T-cell (primary cell): ENCODE measurements around the gene ODAD3. TPM values are rescaled to one million over a fixed set of nuclear protein-coding genes. Genes with fewer than 3 reads are reported as not detected.

Source experiments
- ATAC-seq, 4 experiments: fragments of 200-7000 bp in 3 of 4; fragments of 150-1000 bp in 1 of 4; cut with Tn5 transposase; replicated peaks in 1 of 4; 1 replicate in 3 of 4; 2 replicates in 1 of 4; pipeline ENCODE4 v1.10.0; 2021; ENCODE audit warnings: moderate library complexity in 3 of 4, mild to moderate bottlenecking in 2 of 4, moderate number of reproducible peaks in 1 of 4
- CTCF ChIA-PET, 2 donors: fragments of 300-600 bp; sonication (Branson Sonifier 250); formaldehyde crosslinking; loops; one replicate each; lab custom pipeline; 2022; ENCODE audit warnings: antibody characterized with exemption in 2 of 2; lab: Charles Lee
- POLR2A ChIA-PET, 2 donors: fragments of 300-600 bp; sonication (Branson Sonifier 250); formaldehyde crosslinking; loops; one replicate each; lab custom pipeline; 2022; ENCODE audit warnings: antibody characterized with exemption in 2 of 2; lab: Charles Lee
- DNase-seq, 35 experiments: peaks; one replicate each; pipeline versions ENCODE4 v3.0.0 to v3.0.0-alpha.2; 2013 to 2023
- H3K27ac ChIP-seq: one replicate; pipeline ENCODE4 v1.5.1; 2013; ENCODE audit warnings: low read length
- H3K27me3 ChIP-seq, 2 experiments: replicated peaks in 1 of 2; 1 replicate in 1 of 2; 2 replicates in 1 of 2; pipeline versions ENCODE4 v1.6.1 to v1.7.0; 2013; ENCODE audit warnings: low read length in 1 of 2, mixed read lengths in 1 of 2; ENCODE audit not compliant: control insufficient read depth in 2 of 2, insufficient read depth in 2 of 2; ENCODE audit errors: extremely low read depth in 1 of 2
- H3K36me3 ChIP-seq, 2 donors: 1 replicate in 1 of 2; 2 replicates in 1 of 2; pipeline versions ENCODE4 v1.6.1 to v1.7.0; 2013; ENCODE audit warnings: low read length in 1 of 2; ENCODE audit not compliant: control insufficient read depth in 2 of 2, insufficient read depth in 1 of 2; ENCODE audit errors: extremely low read depth in 1 of 2
- H3K4me1 ChIP-seq, 2 experiments: 1 replicate in 1 of 2; 2 replicates in 1 of 2; pipeline versions ENCODE4 v1.6.1 to v1.7.0; 2013; ENCODE audit warnings: low read length in 2 of 2, mixed read lengths in 1 of 2; ENCODE audit not compliant: insufficient read depth in 2 of 2, control insufficient read depth in 1 of 2; ENCODE audit errors: extremely low read depth in 1 of 2
- H3K4me3 ChIP-seq, 2 donors: 1 replicate in 1 of 2; 2 replicates in 1 of 2; pipeline versions ENCODE4 v1.5.1 to v1.7.0; 2013; ENCODE audit warnings: mild to moderate bottlenecking in 2 of 2, low read length in 1 of 2, moderate library complexity in 1 of 2; ENCODE audit not compliant: control insufficient read depth in 1 of 2; ENCODE audit errors: extremely low read depth in 1 of 2
- H3K9me3 ChIP-seq: 2 replicates; pipeline ENCODE4 v1.7.0; 2013
- H3K27ac Mint-ChIP-seq, 2 donors: one replicate each; pipeline ENCODE4 v1.8.0; 2020 to 2021; ENCODE audit warnings: mild to moderate bottlenecking in 2 of 2, mixed read lengths in 2 of 2
- H3K27me3 Mint-ChIP-seq, 2 donors: one replicate each; pipeline ENCODE4 v1.8.0; 2021 to 2022; ENCODE audit warnings: mixed read lengths in 2 of 2
- H3K36me3 Mint-ChIP-seq: one replicate; pipeline ENCODE4 v1.8.0; 2021; ENCODE audit warnings: mixed read lengths
- H3K4me1 Mint-ChIP-seq, 3 donors: one replicate each; pipeline ENCODE4 v1.8.0; 2020 to 2022; ENCODE audit warnings: mixed read lengths in 3 of 3, mild to moderate bottlenecking in 1 of 3
- H3K4me3 Mint-ChIP-seq, 3 donors: one replicate each; pipeline ENCODE4 v1.8.0; 2020 to 2022; ENCODE audit warnings: mild to moderate bottlenecking in 3 of 3, mixed read lengths in 3 of 3, moderate library complexity in 3 of 3
- H3K9me3 Mint-ChIP-seq, 3 donors: one replicate each; pipeline ENCODE4 v1.8.0; 2020 to 2022; ENCODE audit warnings: mixed read lengths in 3 of 3
- WGBS: methylation state at CpG from one replicate; pipeline ENCODE4 v1.1.5; 2013; ENCODE audit warnings: missing lambda C conversion rate; ENCODE audit not compliant: insufficient coverage; 5-methylcytosine and 5-hydroxymethylcytosine counted together
- total RNA-seq, 35 experiments: library from RNA in 6 of 35; stranded (reverse) in 6 of 35; fragments of 120-200 nt in 1 of 35; gene quantifications; one replicate each; pipeline versions ENCODE4 v1.2.1 to v1.2.4 and lab custom pipeline; 2013 to 2026

The ODAD3 gene
- total RNA-seq, 5 donors from 2014 or later (not counting 1 experiment from before 2014, with no cell fraction given) = 0.20 TPM; not detected in 4

DNA sequence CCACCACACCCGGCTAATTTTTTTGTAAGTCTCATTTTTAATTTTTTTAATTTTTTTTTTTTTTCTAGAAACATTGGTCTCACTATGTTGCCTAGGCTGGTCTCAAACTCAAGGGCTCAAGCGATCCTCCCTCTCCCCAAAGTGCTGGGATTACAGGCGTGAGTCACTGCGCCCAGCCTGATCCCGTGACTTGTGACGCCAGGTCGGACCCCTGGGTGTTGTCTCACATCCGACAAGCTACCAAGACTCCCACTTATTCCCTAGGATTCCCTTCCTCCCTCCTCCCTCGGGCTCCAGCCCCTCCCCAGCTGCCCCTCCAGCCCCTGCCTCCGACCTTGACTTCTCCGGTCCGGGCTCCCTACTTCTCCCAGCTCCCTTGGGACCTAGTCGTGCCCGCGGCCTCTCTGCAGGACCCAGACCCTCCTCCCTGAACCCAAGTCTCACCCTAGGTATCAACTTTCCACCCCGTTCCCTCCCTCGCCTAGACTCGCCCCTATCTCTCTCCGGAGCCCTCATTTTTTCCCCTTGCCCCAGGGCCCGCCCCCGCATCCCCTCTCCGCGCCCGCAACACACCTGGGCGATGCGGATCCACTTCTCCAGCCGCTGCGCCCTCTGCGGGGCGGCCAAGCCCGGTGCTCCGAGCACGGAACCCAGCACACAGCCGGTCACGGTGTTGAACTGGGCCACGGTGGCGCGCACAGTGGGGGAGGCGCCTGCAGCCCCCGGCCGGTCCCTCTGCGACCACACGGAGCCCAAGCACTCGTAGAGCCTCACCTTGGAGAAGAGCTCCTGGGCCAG is 28.9 kb downstream of the ODAD3 start:
- Histone ChIP-seq H3K4me3 (no peak overlapping the region), H3K27ac (no peak overlapping the region), H3K9me3 (no peaks in the 10 kb centered on the region), H3K36me3 (no peaks in the 10 kb centered on the region), H3K27me3 (peaks cover 4 to 47% of the 10 kb centered on the region in 2 experiments), H3K4me1 (peaks cover 0 to 7% of the 10 kb centered on the region in 2 experiments)
- no peaks in the 10 kb centered on the region for H3K9me3 Mint-ChIP-seq
- H3K36me3 Mint-ChIP-seq = no peaks in the 10 kb centered on the region
- ATAC-seq (peak; percentile 50 to 76 (median 54)), DNase-seq (peak in 9 of 35 experiments; percentile 10 to 50 (median 34))
- 44% methylated on average over 34 of the region's 44 CpGs for WGBS
- H3K4me1 Mint-ChIP-seq = no peaks in the 10 kb centered on the region
- H3K4me3 Mint-ChIP-seq = no peak overlapping the region
- H3K27ac Mint-ChIP-seq = no peak overlapping the region
- H3K27me3 Mint-ChIP-seq = peaks cover 9 to 21% of the 10 kb centered on the region in 2 donors
- ChIA-PET POLR2A (interaction anchor here in 1 of 2 donors (0.7 kb wide), 1 partner anchor 14 kb away, joined by 3 read pairs; no protein-coding TSS in a partner anchor), CTCF (interaction anchor here (0.6 to 2.7 kb wide), 6 partner anchors 23 to 1827 kb away, joined by 3 to 14 read pairs (median 4); no protein-coding TSS in a partner anchor)

DNA sequence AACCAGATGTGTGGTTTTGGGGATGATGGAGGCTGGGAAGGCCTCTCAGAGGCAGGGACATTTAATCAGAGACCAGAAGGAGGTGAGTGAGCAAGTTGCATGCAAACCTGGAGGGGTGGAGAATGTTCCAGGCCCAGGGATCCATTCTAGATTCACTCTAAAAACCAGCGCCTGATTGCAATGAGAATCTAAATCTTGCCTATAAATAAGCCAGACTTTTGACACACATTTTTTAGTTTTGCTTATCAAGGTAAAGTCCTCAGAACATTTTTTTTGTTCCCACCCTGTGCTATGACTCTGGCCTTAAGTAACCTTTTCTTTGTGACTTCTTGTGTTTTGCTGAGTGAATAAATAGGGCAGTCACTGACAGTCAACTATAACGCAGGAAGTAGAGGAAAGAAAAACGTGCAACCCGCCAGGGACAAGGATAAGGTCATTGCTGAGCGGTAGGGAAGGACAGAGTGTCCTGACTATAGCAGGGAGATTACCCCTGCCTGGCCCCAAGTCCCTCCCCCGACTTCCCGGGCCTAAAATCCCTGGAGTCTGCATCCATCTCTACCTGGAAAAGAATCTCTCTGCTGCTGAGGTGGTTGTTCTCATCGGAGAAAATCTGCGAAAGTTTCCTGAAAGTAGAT is 30.2 kb downstream of the ODAD3 start:
- Histone ChIP-seq H3K4me1 (peaks cover 0 to 7% of the 10 kb centered on the region in 2 experiments), H3K4me3 (no peak overlapping the region), H3K9me3 (no peaks in the 10 kb centered on the region), H3K27me3 (peaks cover 4 to 42% of the 10 kb centered on the region in 2 experiments), H3K27ac (no peak overlapping the region), H3K36me3 (no peaks in the 10 kb centered on the region)
- WGBS = 82% methylated on average over 3 of the region's 9 CpGs
- H3K4me3 Mint-ChIP-seq = no peak overlapping the region
- ATAC-seq = no peak
- no peak overlapping the region for H3K27ac Mint-ChIP-seq
- H3K36me3 Mint-ChIP-seq = no peaks in the 10 kb centered on the region
- no peak for DNase-seq
- H3K27me3 Mint-ChIP-seq = peaks cover 9 to 20% of the 10 kb centered on the region in 2 donors
- H3K9me3 Mint-ChIP-seq = no peaks in the 10 kb centered on the region
- ChIA-PET POLR2A (no interaction called here), CTCF (no interaction called here)
- no peaks in the 10 kb centered on the region for H3K4me1 Mint-ChIP-seq

DNA sequence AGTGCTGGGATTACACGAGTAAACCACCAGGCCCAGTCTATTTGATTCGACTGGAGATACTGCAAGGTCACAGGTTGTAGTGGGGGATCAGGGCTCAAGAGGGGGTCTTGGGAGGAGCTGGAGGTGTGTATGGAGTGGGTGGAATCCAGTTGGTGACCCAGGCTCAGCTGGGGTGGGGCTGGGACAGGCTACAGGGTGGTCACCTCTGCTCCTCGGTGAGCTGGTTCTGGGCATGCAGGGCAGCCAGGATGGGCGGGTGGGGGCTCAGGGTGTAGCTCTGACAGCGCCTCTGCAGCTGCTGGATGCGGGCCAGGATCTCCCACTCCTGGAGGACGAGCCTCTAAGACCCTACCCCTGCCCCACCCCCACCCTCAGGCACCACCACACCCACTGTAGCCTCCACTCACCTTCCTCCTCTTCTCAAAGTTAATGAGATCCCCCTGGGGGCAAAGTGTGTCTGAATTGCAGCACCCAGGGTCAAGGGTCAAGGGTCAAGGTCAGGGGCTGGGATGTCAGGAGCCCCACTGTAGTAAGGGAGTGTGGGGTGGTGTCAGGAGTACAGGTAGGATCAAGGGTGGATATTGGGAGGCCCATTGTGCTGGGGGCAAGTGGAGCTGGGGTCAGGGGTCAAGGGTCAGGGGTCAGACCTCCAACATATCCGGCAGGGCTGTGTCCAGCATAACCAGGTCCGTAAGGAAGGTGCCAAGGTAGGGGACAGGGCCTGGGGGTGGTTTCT is 32.9 kb downstream of the ODAD3 start:
- DNase-seq (no peak), ATAC-seq (no peak)
- Histone ChIP-seq H3K4me3 (no peak overlapping the region), H3K27me3 (peaks cover 0 to 30% of the 10 kb centered on the region in 2 experiments), H3K9me3 (no peaks in the 10 kb centered on the region), H3K4me1 (peaks cover 0 to 7% of the 10 kb centered on the region in 2 experiments), H3K36me3 (no peaks in the 10 kb centered on the region), H3K27ac (no peak overlapping the region)
- Mint-ChIP-seq H3K27me3 (peaks cover under 1 to 7% of the 10 kb centered on the region in 2 donors), H3K4me3 (no peak overlapping the region), H3K9me3 (no peaks in the 10 kb centered on the region), H3K27ac (no peak overlapping the region), H3K4me1 (no peaks in the 10 kb centered on the region), H3K36me3 (no peaks in the 10 kb centered on the region)
- POLR2A ChIA-PET = interaction anchor here in 1 of 2 donors (0.7 kb wide), 2 partner anchors 10 to 1536 kb away, joined by 4 to 6 read pairs; partner anchors contain the start of gene CALR
- WGBS = 65% methylated on average over 6 of the region's 9 CpGs
- CTCF ChIA-PET = no interaction called here

DNA sequence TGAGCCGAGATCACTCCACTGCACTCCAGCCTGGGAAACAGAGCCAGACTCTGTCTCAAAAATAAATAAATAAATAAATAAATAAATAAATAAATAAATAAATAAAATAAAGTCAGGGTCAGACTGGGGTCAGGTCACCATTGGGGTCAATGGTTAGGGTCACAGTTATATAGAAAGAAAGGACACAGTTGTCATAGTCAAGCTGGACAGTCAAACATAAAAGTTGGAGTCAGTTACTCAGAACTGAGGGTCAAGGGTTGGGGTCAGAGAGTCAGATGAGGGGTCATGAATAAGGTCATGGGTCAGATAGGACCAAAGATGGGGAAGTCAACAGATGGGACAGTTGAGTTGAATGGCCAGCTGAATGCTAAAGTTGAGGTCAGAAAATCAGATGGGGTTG is 34.1 kb downstream of the ODAD3 start:
- WGBS = no CpG with 5 or more reads among the region's 1 CpG
- POLR2A ChIA-PET = no interaction called here
- H3K27ac Mint-ChIP-seq = no peak overlapping the region

DNA sequence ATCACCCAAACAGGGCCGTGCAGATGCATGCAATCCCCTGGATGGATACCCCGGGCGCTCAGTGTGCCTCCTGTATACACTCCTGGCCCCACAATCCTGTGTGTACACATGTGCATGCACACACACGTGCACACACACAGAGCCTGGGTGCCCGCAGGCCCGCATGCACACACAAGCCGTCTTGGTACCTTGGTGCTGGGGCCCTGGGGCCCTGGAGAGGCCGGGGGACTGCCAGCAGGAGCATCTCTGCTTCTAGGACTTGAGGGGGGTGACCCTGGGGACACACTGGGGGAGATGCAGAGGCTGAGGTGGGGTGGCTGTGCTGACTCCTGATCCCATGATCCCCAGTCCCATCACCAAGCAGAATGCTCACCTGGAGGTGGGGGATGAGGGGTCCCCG is 35.3 kb downstream of the ODAD3 start:
- Mint-ChIP-seq H3K4me1 (no peaks in the 10 kb centered on the region), H3K4me3 (no peak overlapping the region), H3K36me3 (no peaks in the 10 kb centered on the region), H3K9me3 (no peaks in the 10 kb centered on the region), H3K27ac (no peak overlapping the region), H3K27me3 (peaks cover 6% of the 10 kb centered on the region in 2 donors)
- Histone ChIP-seq H3K27me3 (peaks cover 0 to 14% of the 10 kb centered on the region in 2 experiments), H3K27ac (no peak overlapping the region), H3K4me3 (no peak overlapping the region), H3K9me3 (no peaks in the 10 kb centered on the region), H3K4me1 (no peaks in the 10 kb centered on the region), H3K36me3 (no peaks in the 10 kb centered on the region)
- 83% methylated on average over 1 of the region's 9 CpGs for WGBS
- DNase-seq (no peak), ATAC-seq (no peak)
- ChIA-PET POLR2A (no interaction called here), CTCF (no interaction called here)

More for the DNA sequence above, 34.1 kb downstream of the ODAD3 start:
- Mint-ChIP-seq H3K4me3 (no peak overlapping the region), H3K4me1 (no peaks in the 10 kb centered on the region), H3K9me3 (no peaks in the 10 kb centered on the region), H3K27me3 (peaks cover 0 to 2% of the 10 kb centered on the region in 2 donors), H3K36me3 (no peaks in the 10 kb centered on the region)
- CTCF ChIA-PET = no interaction called here
- no peak for DNase-seq
- no peaks in the 10 kb centered on the region for H3K36me3 ChIP-seq
- no peak for ATAC-seq
- H3K4me1 ChIP-seq = peaks cover 0 to 2% of the 10 kb centered on the region in 2 experiments
- H3K9me3 ChIP-seq = no peaks in the 10 kb centered on the region
- no peak overlapping the region for H3K4me3 ChIP-seq
- H3K27me3 ChIP-seq = peaks cover 0 to 20% of the 10 kb centered on the region in 2 experiments
- H3K27ac ChIP-seq = no peak overlapping the region

DNA sequence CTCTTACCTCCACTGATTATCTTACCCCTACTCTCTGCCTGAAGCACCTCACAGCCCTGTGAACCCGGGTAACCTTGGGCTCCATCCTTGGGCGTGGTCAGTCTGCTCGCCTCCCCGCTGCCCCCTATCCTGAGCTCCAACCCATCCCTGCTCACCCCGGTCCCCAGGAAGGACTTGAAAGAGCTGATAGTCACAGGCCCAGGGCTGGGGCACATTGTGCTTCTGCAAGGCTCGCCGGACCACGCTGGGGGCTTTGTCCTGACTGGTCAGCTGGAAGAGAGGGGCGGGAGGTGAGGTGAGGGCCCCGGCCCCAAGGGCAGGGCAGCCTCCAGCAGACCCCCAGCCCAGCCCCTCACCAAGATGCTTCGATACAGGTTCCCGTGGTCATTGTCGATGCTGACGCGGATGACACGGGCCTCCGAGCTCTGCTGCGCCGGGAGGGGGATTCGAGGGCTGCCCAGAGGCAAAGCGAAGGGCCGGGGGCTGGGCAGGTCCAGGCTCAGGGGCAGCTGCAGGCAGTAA is 37.8 kb downstream of the ODAD3 start:
- Mint-ChIP-seq H3K36me3 (no peaks in the 10 kb centered on the region), H3K27ac (no peak overlapping the region), H3K4me1 (peaks cover 0 to 4% (median 0%) of the 10 kb centered on the region in 3 donors), H3K27me3 (peaks cover 6 to 10% of the 10 kb centered on the region in 2 donors), H3K4me3 (no peak overlapping the region), H3K9me3 (no peaks in the 10 kb centered on the region)
- DNase-seq = no peak
- Histone ChIP-seq H3K4me1 (no peaks in the 10 kb centered on the region), H3K36me3 (no peaks in the 10 kb centered on the region), H3K4me3 (no peak overlapping the region), H3K27ac (no peak overlapping the region), H3K9me3 (no peaks in the 10 kb centered on the region), H3K27me3 (peaks cover 0 to 15% of the 10 kb centered on the region in 2 experiments)
- ChIA-PET POLR2A (no interaction called here), CTCF (no interaction called here)
- 89% methylated on average over 20 of the region's 22 CpGs for WGBS
- no peak for ATAC-seq
